Measurements from ENCODE around the gene EMCN. TPM values are rescaled to one million over a fixed set of nuclear protein-coding genes. Genes with fewer than 3 reads are reported as not detected.

The EMCN gene
- total RNA-seq, 1 experiment from 2014 or later = not detected

GRCh38 chr4:100372432-100372831, 145.4 kb downstream of the EMCN start:
- ChIA-PET CTCF (interaction anchor here (0.7 to 1.6 kb wide), 6 partner anchors 8 to 18 kb away, joined by 3 to 5 read pairs (median 4); no protein-coding TSS in a partner anchor), POLR2A (interaction anchor here (1.1 kb wide), 1 partner anchor 17 kb away, joined by 3 read pairs; no protein-coding TSS in a partner anchor), RAD21 (ENCODE audit: low non-redundant PET in 1 of 2, low total read pairs in 2 of 2, uncharacterized antibody in 2 of 2, unreplicated experiment in 2 of 2) (no interaction called here)
- Histone ChIP-seq H3K4me3 (replicated peaks in 1 of 2; ENCODE audit: low read depth in 1 of 2, low read length in 2 of 2) (no peak overlapping the region), H3K4me1 (ENCODE audit: control insufficient read depth in 1 of 2, insufficient read depth in 2 of 2, low read length in 2 of 2) (no peaks in the 10 kb centered on the region), H3K9me3 (ENCODE audit: control insufficient read depth in 1 of 2, insufficient read depth in 1 of 2, low read depth in 1 of 2, low read length in 2 of 2) (no peaks in the 10 kb centered on the region; a peak in 1 of 4 replicates), H3K4me2 (ENCODE audit: low read length) (no peak overlapping the region), H3K79me2 (ENCODE audit: insufficient read depth, low read length) (no peaks in the 10 kb centered on the region), H3K27me3 (ENCODE audit: insufficient read depth, low read length) (no peaks in the 10 kb centered on the region), H3K9me2 (ENCODE audit: insufficient read depth) (no peaks in the 10 kb centered on the region), H3K36me3 (ENCODE audit: control insufficient read depth in 1 of 2, insufficient read depth in 2 of 2, low read length in 2 of 2) (no peaks in the 10 kb centered on the region), H3K27ac (ENCODE audit: low read depth, low read length) (no peak overlapping the region), H2AFZ (ENCODE audit: low read depth, low read length, poor library complexity, severe bottlenecking) (no peak overlapping the region), H3K9ac (ENCODE audit: low read length) (no peak overlapping the region), H4K20me1 (ENCODE audit: insufficient read depth) (no peaks in the 10 kb centered on the region)
- intact Hi-C loops (cut with micrococcal nuclease) = no loop called here
- TF ChIP-seq ZNF274 (IDR thresholded peaks at IDR 0.05; ENCODE audit: low read depth, low read length) = no peak
- no peak for TF ChIP-seq REST (IDR thresholded peaks at IDR 0.05; ENCODE audit: low read depth)
- no peak for TF ChIP-seq EGR1 (IDR thresholded peaks at IDR 0.05; ENCODE audit: low read depth)
- no peak for TF ChIP-seq POLR2AphosphoS5 (IDR thresholded peaks at IDR 0.05; ENCODE audit: low read depth, low read length)
- TF ChIP-seq CTCF (IDR thresholded peaks at IDR 0.05 in 2 of 3, conservative IDR thresholded peaks at IDR 0.05 in 1 of 3; ENCODE audit: borderline replicate concordance in 1 of 3, insufficient read depth in 1 of 3, low read depth in 2 of 3, low read length in 2 of 3) = peak; percentile 18 to 82 (median 63); a peak in 5 of 6 replicates
- TF ChIP-seq CEBPB (IDR thresholded peaks at IDR 0.05; ENCODE audit: low read depth) = no peak
- peak; percentile 42; the same call in 1 of the 2 replicates for TF ChIP-seq RAD21 (IDR thresholded peaks at IDR 0.05; ENCODE audit: low read depth)
- no peak for TF ChIP-seq ZFX (IDR thresholded peaks at IDR 0.05)
- peak; percentile 54; the same call in 1 of the 2 replicates for ATAC-seq
- no TSS peak for BruUV-seq (replicated peaks)
- DNase-seq (ENCODE audit: low read depth, low spot score) = no peak

Measured in HCT116 (cell line).